Raji (cell line): ENCODE data around the gene KRTAP2-1.

Source experiments
- POLR2A ChIP-seq: IDR thresholded peaks from 2 replicates; pipeline ENCODE4 v1.6.1; 2011; ENCODE audit warnings: low read depth, low read length, control low read depth; ENCODE audit not compliant: insufficient read depth

Gene KRTAP2-1

DNA sequence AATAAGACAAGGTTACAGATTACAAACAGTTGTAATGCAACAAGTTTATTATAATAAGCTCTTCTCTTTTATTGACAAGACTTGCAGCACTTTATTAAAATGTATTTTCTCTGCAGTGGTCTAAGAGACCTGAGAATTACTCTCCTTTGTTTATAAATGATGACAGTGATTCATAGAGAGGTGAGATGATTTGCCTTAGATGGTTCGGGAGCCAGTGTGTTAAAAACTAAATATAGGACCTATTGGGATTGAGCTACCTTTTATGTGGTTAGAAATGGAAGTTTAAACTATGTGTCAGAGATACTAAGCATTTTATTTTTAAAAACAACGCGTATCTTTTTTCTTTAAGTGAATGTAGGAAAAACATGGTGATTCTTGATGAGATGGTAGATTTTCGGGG lies 50.3 kb downstream of the KRTAP2-1 start:
- TF ChIP-seq POLR2A, result no peak
